ENCODE data around the gene FLNB.

GRCh38 chr3:58013973-58014649 is 5.9 kb downstream of the FLNB start:
- TF ChIP-seq CTCF (IDR thresholded peaks at IDR 0.05) (no peak), POLR2A (IDR thresholded peaks at IDR 0.05) (no peak)

All from adrenal gland (tissue), 5 donors.